Globus pallidus (tissue), 1 donor: ENCODE data around the gene SLC16A7.
A peak's percentile ranks its signal among the peaks of the same experiment; 100 is the strongest.
"Not testable (repeated sequence)": the region's sequence is repeated elsewhere in the genome, so short reads cannot be mapped to it uniquely, and the experiment has no call there.

ENCODE experiments used
- DNase-seq: peaks from one replicate; pipeline ENCODE4 v3.0.0-alpha.2; 2015; ENCODE audit warnings: low spot score

The SLC16A7 gene

GRCh38 chr12:59736359-59736758 is 140.5 kb downstream of the SLC16A7 start:
- no peak for DNase-seq

- no peak for DNase-seq
Measured at GRCh38 chr12:59736786-59737185, 141.0 kb downstream of the SLC16A7 start.

DNA sequence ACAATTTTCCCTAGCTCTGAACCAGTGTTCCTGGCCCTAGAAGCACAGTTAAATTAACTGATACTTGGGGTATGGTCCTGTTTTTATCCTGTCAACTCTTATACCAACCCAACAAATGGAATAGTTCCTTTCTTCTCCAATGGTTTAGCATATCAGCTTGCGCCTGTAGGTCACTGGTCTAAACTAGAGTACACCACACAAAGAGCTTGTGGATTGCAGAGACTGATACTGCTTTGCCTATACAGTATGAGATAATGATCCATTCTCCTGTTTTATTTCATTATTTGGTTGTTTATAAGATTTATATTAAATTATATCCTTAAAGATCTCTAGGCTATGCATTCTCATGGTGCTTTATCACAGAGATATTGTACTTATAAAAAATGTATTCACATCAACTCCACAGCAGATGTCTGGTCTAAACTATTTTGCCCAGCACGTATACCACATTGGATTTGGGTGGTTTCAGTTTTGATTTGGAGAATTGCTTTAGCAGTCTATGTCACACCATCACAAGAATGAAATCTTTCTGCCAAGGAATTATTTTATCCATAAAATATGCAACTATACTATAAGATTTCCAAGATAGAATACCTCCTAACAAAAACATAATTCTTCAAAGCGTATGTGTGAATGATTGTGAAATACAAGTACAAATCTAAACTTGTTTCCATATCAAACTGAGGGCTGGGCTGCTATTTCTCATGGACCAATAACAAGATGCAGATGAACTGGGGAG is 142.1 kb downstream of the SLC16A7 start:
- DNase-seq = no peak

DNA sequence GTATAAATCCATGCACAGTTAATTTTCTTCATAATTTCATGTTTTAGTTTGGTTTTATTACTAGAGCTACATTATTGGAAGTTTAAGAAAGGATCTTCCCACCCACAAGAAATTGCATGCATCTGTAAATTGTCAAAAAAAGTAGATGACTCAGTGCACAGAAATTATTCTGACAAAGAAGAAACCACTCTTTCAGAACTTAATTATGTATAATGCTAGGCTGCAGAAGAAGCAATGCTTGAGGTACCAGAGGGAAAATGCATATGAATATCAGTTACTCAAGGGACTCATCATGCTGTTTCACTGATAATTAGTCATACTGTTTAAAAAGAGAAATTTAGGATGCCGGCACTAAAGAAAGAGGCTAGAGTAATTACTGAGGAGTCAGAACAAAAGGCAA is 147.0 kb downstream of the SLC16A7 start:
- DNase-seq = no peak

GRCh38 chr12:59744564-59744963 is 148.7 kb downstream of the SLC16A7 start:
- no peak for DNase-seq

- not testable (repeated sequence) for DNase-seq
Measured at GRCh38 chr12:59751091-59751490, 155.3 kb downstream of the SLC16A7 start.

- no peak for DNase-seq
Measured at GRCh38 chr12:59761542-59761941, 165.7 kb downstream of the SLC16A7 start.

GRCh38 chr12:59763835-59764234 is 168.0 kb downstream of the SLC16A7 start:
- DNase-seq = no peak

- no peak for DNase-seq
Measured at GRCh38 chr12:59768031-59768430, 172.2 kb downstream of the SLC16A7 start.

- DNase-seq = peak; percentile 66
Measured at GRCh38 chr12:59780605-59781135, 184.8 kb downstream of the SLC16A7 start.

DNA sequence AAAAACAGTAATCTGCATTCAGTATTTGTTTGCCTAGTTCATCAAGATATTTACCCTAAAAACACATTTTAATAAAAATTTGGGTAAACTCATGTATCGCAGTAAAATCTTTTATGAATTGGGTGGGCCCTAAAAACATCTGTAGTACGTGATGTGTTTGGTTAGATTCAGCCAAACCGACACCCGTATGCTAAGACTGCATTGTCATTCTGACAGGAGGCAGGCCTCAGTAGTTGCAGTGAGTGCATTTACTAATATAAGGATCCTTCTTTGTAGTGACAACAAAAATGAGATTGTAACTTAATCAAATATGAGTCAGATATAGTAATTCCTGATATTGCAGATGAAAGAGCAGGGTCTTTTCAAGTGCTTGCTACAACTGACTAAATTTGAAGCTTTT is 191.8 kb downstream of the SLC16A7 start:
- DNase-seq = no peak

- DNase-seq = no peak
Measured at GRCh38 chr12:59792647-59793046, 196.8 kb downstream of the SLC16A7 start.

GRCh38 chr12:59803735-59804134 is 207.9 kb downstream of the SLC16A7 start:
- no peak for DNase-seq

DNA sequence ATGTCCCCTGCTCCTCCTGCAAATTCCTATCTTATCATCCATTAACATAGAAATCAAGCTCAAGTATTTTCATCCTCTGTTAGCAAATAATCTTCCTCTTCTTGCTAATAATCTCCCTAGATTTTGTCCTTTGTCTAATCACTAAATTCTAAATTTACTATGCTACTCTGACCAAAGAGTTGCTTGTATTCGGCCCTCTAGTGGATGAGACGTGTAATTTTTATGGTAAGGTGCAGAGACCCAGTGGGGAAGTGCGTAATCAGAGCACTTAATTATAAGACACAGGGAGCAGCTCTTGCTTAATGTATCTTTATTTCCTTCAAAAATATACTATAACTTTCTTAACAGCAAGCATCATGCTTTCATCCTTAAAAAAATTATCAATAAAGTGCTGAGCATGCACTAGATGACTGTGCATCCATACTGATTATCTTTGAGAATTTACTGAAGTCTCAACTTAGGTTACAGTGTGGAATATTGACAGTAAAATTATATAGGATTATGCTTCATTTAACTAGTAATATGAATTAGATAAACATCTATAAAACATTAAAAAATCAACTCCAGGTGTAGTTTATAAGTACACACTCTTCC is 212.6 kb downstream of the SLC16A7 start:
- peak; percentile 41 for DNase-seq

GRCh38 chr12:59811991-59812390 is 216.2 kb downstream of the SLC16A7 start:
- DNase-seq = no peak

DNA sequence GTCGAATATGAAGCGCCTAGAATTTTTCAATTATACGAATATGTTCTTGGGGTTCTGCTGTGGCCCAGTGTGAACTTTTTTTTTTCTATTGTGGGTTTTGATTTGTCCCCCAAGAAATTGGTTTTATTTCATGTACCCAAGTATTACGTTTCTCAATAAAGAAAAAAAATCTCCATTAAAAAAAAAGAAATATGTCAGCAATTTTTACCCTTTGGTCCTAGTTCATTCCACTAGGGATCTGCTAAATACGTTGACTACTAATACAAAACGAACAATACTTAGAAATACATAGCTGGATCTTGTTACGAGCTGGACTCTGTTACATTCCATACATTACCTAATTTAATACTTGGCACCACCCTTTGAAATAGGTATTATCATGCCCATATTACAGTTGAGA is 216.9 kb downstream of the SLC16A7 start:
- DNase-seq = no peak

DNA sequence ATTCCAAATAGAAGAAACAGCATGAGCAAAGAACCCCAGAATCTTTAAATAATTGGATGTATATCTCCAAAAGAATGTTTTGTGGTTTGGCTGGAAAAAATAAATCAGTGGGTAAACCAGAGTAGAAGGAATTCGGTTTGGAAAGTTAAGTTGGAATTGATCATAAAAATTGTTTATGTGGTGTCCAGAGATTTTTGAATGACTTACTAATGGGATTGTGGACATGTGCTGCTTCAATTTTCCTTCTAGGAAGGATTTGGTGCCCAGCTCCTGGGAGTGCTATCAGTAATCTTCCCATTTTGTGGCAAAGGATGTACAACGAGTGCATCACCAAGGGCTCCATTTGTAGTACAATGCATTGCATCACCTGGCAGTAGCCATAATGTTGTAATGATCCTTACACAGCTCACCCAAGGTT is 224.8 kb downstream of the SLC16A7 start:
- no peak for DNase-seq

GRCh38 chr12:59823567-59823966 is 227.7 kb downstream of the SLC16A7 start:
- no peak for DNase-seq

- no peak for DNase-seq
Measured at GRCh38 chr12:59827767-59828166, 231.9 kb downstream of the SLC16A7 start.

DNA sequence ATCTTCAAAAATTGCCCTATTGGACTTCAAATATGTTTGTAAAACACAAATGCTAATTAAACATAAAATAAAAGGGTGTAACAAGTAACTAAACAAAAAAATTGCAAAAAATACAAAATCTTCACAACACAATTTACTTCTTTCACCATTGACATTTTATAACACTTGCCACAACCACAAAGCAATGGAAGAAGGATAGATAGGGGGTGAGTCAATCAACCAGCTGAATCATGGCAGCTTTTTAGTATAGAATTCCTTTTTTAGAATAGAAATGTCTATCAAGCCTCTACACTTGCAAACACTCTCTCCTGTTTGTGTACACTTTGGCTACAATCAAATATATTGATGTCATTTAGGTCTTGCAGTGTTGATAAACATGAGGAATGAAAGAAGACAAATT is 232.7 kb downstream of the SLC16A7 start:
- DNase-seq = no peak

DNA sequence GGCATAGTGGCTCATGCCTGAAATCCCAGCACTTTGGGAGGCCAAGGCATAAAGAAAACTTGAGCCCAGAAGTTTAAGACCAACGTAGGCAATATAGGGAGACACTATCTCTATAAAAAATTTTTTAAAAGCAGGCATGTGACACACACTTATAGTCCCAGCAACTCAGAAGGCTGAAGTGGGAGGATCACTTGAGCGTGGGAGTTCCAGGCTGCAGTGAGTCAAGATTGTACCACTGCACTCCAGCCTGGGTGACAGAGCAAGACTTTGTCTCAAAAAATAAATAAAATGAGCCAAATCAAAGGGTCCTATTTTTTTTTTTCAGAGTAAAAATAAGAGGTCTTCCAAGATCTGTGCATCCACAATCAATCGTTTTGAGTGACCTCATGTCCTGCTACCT is 237.6 kb downstream of the SLC16A7 start:
- no peak for DNase-seq

DNA sequence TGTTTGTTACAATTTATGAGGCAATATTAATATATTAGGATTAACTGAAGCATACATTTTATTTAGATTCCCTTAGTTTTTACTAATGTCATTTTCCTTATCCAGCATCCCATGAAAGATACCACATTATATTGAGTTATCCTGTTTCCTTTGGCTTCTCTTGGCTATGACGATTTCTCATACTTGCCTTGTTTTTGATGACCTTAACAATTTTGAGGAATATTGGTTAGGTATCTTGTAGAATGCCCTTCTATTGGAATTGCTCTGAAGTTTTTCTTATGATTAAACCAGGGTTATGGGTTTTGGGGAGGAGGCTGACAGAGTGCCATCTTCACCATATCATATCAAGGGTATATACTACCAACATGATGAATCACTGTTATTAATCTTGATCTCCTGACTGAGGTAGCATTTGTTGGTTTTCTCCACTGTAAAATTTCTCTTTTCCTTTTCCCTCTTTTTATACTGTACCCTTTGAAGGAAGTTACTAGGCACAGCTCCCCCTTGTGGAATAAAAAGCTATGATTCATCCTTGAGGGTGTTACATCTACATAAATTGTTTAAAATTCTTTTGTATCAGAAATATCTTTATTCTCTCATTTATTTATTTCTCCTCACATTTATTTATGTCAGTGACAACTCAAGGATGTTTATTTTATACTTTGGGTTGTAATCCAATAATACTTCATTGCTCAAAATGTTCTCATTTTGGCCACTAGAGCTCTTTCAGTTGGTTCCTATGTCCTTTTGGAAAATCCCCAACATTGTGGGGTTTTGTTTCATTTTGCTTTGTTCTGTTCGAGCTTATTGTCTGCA is 239.0 kb downstream of the SLC16A7 start:
- peak; percentile 22 for DNase-seq
